Astrocyte of the hippocampus (primary cell): ENCODE measurements around the gene ANKH.
"Not testable (repeated sequence)": the region's sequence is repeated elsewhere in the genome, so short reads cannot be mapped to it uniquely, and the experiment has no call there.

Experiments used
- DNase-seq: peaks from one replicate; pipeline ENCODE4 v3.0.0; 2011; ENCODE audit warnings: low read depth, low spot score

ANKH gene

GRCh38 chr5:14871214-14872069 lies at the start of gene ANKH:
TSS of gene ANKH (minus strand) at chr5:14871778. CDS start at chr5:14871447, 331 bp downstream.
- peak; percentile 93 for DNase-seq

- peak; percentile 46 for DNase-seq
These were observed 48.5 kb upstream of the ANKH start for GRCh38 chr5:14920121-14920520.

GRCh38 chr5:14919106-14919505 lies 47.5 kb upstream of the ANKH start:
- DNase-seq = not testable (repeated sequence)

GRCh38 chr5:14917719-14918118 lies 46.1 kb upstream of the ANKH start:
- DNase-seq = no peak

GRCh38 chr5:14915291-14915952 lies 43.8 kb upstream of the ANKH start:
- DNase-seq = no peak

GRCh38 chr5:14914623-14915260 lies 43.2 kb upstream of the ANKH start:
- DNase-seq = no peak

- DNase-seq = no peak
These were observed 42.6 kb upstream of the ANKH start for GRCh38 chr5:14914193-14914592.

GRCh38 chr5:14913096-14913495 lies 41.5 kb upstream of the ANKH start:
- peak; percentile 61 for DNase-seq

- DNase-seq = no peak
These were observed 40.6 kb upstream of the ANKH start for GRCh38 chr5:14912206-14912605.

GRCh38 chr5:14909369-14909768 lies 37.8 kb upstream of the ANKH start:
- no peak for DNase-seq

- no peak for DNase-seq
These were observed 36.6 kb upstream of the ANKH start for GRCh38 chr5:14908172-14908571.

GRCh38 chr5:14906628-14907027 lies 35.0 kb upstream of the ANKH start:
- no peak for DNase-seq

GRCh38 chr5:14902826-14903560 lies 31.4 kb upstream of the ANKH start:
- no peak for DNase-seq

GRCh38 chr5:14901462-14902051 lies 30.0 kb upstream of the ANKH start:
- DNase-seq = no peak

GRCh38 chr5:14900693-14901461 lies 29.3 kb upstream of the ANKH start:
- DNase-seq = peak; percentile 39

- no peak for DNase-seq
These were observed 24.6 kb upstream of the ANKH start for GRCh38 chr5:14896131-14896530.

GRCh38 chr5:14895301-14895700 lies 23.7 kb upstream of the ANKH start:
- no peak for DNase-seq

GRCh38 chr5:14894748-14895147 lies 23.2 kb upstream of the ANKH start:
- no peak for DNase-seq

- DNase-seq = no peak
These were observed 21.8 kb upstream of the ANKH start for GRCh38 chr5:14893381-14893780.

- no peak for DNase-seq
These were observed 19.3 kb upstream of the ANKH start for GRCh38 chr5:14890846-14891245.
